Measurements from ENCODE around the gene PSRC1. TPM values are rescaled to one million over a fixed set of nuclear protein-coding genes. Genes with fewer than 3 reads are reported as not detected.

The PSRC1 gene
- total RNA-seq, 1 donor from 2014 or later, result 78.1 TPM

DNA sequence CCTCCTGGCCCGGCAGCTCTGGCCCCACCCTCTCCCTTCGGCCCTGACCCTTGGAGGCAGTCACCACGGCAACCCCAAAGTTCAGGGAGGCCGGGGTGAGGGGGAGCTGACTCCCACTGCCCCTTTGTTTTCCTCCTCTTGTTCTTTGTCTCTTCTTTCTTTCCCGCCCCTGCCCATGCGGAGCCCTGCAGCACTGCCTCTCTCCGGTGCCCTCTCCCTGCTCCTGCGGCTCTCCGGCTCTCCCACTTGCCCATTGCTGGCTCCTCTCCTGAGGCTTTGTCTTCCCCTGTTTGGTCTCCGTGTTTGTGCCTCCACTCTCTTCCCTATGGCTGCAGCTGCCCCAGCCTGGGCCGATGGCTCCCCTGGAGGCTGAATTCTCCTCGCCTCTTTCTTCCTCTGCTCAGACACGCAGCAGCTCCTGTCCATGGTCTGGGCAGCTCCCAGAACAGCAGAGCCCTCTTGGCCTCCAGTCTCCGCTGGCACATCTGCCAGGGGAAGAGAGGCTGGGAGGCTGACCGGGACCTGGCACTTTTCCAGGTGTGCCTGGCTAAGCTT lies 27.8 kb downstream of the PSRC1 start:
- H3K27me3 Mint-ChIP-seq (ENCODE audit: insufficient read depth, low read depth), result peaks cover 8% of the 10 kb centered on the region
- H3K79me2 ChIP-seq (ENCODE audit: low read depth), result peaks cover 80% of the 10 kb centered on the region
- peaks cover 23% of the 10 kb centered on the region for H3K9me3 Mint-ChIP-seq
- H4K20me1 ChIP-seq (ENCODE audit: low read depth), result peaks cover 4% of the 10 kb centered on the region
- no peaks in the 10 kb centered on the region for H3K9me3 ChIP-seq (ENCODE audit: low read depth)
- peak overlapping the region; percentile 89 for H3K27ac Mint-ChIP-seq
- H3K4me1 Mint-ChIP-seq, result peaks cover 76% of the 10 kb centered on the region
- peaks cover 49% of the 10 kb centered on the region for H3F3A ChIP-seq (ENCODE audit: low read depth)
- H3K27me3 ChIP-seq, result peaks cover 1% of the 10 kb centered on the region
- no peak for TF ChIP-seq EZH2phosphoT487 (IDR thresholded peaks at IDR 0.05)
- TF ChIP-seq, protein P1, sequence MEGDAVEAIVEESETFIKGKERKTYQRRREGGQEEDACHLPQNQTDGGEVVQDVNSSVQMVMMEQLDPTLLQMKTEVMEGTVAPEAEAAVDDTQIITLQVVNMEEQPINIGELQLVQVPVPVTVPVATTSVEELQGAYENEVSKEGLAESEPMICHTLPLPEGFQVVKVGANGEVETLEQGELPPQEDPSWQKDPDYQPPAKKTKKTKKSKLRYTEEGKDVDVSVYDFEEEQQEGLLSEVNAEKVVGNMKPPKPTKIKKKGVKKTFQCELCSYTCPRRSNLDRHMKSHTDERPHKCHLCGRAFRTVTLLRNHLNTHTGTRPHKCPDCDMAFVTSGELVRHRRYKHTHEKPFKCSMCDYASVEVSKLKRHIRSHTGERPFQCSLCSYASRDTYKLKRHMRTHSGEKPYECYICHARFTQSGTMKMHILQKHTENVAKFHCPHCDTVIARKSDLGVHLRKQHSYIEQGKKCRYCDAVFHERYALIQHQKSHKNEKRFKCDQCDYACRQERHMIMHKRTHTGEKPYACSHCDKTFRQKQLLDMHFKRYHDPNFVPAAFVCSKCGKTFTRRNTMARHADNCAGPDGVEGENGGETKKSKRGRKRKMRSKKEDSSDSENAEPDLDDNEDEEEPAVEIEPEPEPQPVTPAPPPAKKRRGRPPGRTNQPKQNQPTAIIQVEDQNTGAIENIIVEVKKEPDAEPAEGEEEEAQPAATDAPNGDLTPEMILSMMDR (IDR thresholded peaks at IDR 0.05), result peak; percentile 36
- peaks cover 42% of the 10 kb centered on the region for H3K36me3 Mint-ChIP-seq
- peaks cover 58% of the 10 kb centered on the region for H3K4me1 ChIP-seq
- H2AFZ ChIP-seq (replicated peaks), result no peak overlapping the region
- H3K4me2 ChIP-seq, result peak overlapping the region; percentile 72
- H3K4me3 Mint-ChIP-seq, result peak overlapping the region; percentile 67
- no peak overlapping the region for H3K9ac ChIP-seq
- peak; percentile 84 for DNase-seq (ENCODE audit: low spot score)
- no peaks in the 10 kb centered on the region for H3K36me3 ChIP-seq
- H3K27ac ChIP-seq, result peak overlapping the region; percentile 71
- H3K4me3 ChIP-seq, result peak overlapping the region; percentile 31

DNA sequence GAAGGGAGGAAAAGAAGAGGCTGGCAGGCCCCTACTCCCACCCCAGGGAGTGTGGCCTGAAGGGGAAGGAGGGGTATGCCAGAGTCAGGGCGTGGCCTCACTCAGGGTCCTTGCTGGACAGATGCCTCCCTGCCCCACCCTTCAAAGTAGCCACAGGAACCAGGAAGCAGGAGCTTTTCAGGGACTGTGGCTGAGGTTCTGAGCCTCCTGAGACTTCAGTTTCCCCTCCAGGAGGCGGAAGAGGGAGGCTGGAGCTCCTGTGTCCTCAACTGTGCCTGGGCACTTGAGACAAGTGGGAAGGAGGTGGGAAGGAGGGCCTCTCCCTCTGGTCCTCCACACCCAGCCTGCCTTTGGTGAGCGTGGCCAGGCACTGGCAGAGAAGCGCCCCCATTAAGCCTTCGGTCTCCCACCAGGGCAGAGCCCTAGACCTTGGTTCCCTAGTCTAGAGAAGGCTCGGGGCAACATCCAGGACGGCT lies 28.3 kb downstream of the PSRC1 start:
- H3K36me3 ChIP-seq, result no peaks in the 10 kb centered on the region
- H3F3A ChIP-seq (ENCODE audit: low read depth), result peaks cover 47% of the 10 kb centered on the region
- H3K9me3 Mint-ChIP-seq, result peaks cover 23% of the 10 kb centered on the region
- H3K27me3 Mint-ChIP-seq (ENCODE audit: insufficient read depth, low read depth), result peaks cover 7% of the 10 kb centered on the region
- H3K4me2 ChIP-seq, result peak overlapping the region; percentile 72
- no peak overlapping the region for H2AFZ ChIP-seq (replicated peaks)
- no peak for DNase-seq (ENCODE audit: low spot score)
- no peaks in the 10 kb centered on the region for H3K9me3 ChIP-seq (ENCODE audit: low read depth)
- peak overlapping the region; percentile 31 for H3K4me3 ChIP-seq
- H3K4me1 Mint-ChIP-seq, result peaks cover 70% of the 10 kb centered on the region
- peaks cover 42% of the 10 kb centered on the region for H3K36me3 Mint-ChIP-seq
- peaks cover 4% of the 10 kb centered on the region for H4K20me1 ChIP-seq (ENCODE audit: low read depth)
- peaks cover 3% of the 10 kb centered on the region for H3K27me3 ChIP-seq
- H3K27ac Mint-ChIP-seq, result peak overlapping the region; percentile 89
- no peak for TF ChIP-seq EZH2 (IDR thresholded peaks at IDR 0.05)
- TF ChIP-seq, protein P1 (IDR thresholded peaks at IDR 0.05), result no peak
- TF ChIP-seq EZH2phosphoT487 (IDR thresholded peaks at IDR 0.05), result no peak
- no peak overlapping the region for H3K9ac ChIP-seq
- peak overlapping the region; percentile 71 for H3K27ac ChIP-seq
- H3K79me2 ChIP-seq (ENCODE audit: low read depth), result peaks cover 85% of the 10 kb centered on the region
- peak overlapping the region; percentile 67 for H3K4me3 Mint-ChIP-seq
- peaks cover 57% of the 10 kb centered on the region for H3K4me1 ChIP-seq

DNA sequence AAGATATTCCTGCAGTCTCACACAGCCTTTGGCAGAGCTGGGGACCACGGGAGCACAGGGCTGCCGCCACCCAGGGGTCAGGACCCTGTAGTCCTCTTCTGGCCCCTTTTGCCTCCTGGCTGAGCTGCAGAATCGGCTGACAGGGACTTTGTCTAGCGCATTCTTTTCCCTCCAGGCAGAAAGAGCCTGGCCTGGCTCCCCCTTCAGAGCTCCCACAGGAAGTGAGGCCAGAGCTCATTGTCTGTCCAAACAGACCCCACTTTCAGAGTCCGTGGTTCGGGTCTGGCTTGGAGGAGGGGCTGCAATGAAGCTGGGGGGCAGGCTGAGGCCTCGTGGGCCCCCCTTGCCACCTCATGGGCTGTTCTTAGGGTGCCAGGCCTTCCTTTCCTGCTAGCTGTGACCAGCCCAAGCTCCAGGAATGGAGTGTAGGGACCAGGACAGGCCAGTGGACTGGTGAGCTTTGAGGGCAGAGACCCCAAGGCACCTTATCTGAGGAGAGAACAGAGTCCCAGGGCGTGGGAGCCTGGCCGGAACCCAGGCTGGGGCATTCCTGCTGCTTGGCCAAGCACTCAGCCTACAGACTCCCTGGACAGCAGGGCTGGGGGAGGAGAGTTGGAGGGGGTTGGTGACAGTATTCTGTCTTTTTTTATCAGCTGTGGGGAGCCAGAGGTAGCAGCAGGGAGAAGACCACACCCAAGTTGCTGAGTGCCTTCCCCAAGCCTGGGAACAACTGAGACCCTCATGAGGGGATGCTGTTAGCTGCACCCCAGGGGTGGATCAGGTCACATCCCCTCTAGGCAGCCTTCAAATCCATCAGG lies 28.9 kb downstream of the PSRC1 start:
- H3K4me1 ChIP-seq, result peaks cover 53% of the 10 kb centered on the region
- H3K9me3 Mint-ChIP-seq, result peaks cover 23% of the 10 kb centered on the region
- H3F3A ChIP-seq (ENCODE audit: low read depth), result peaks cover 42% of the 10 kb centered on the region
- H3K9me3 ChIP-seq (ENCODE audit: low read depth), result no peaks in the 10 kb centered on the region
- H3K27me3 ChIP-seq, result peaks cover 3% of the 10 kb centered on the region
- H3K4me2 ChIP-seq, result peak overlapping the region; percentile 72
- H2AFZ ChIP-seq (replicated peaks), result peak overlapping the region; percentile 37
- peak overlapping the region; percentile 89 for H3K27ac Mint-ChIP-seq
- peak overlapping the region; percentile 31 for H3K4me3 ChIP-seq
- peak overlapping the region; percentile 67 for H3K4me3 Mint-ChIP-seq
- peaks cover 67% of the 10 kb centered on the region for H3K4me1 Mint-ChIP-seq
- H3K36me3 Mint-ChIP-seq, result peaks cover 39% of the 10 kb centered on the region
- TF ChIP-seq, protein P1 (IDR thresholded peaks at IDR 0.05), result no peak
- TF ChIP-seq EZH2phosphoT487 (IDR thresholded peaks at IDR 0.05) (no peak), EZH2 (IDR thresholded peaks at IDR 0.05) (no peak)
- H3K79me2 ChIP-seq (ENCODE audit: low read depth), result peaks cover 86% of the 10 kb centered on the region
- H4K20me1 ChIP-seq (ENCODE audit: low read depth), result peaks cover 4% of the 10 kb centered on the region
- H3K9ac ChIP-seq, result no peak overlapping the region
- peak; percentile 77 for DNase-seq (ENCODE audit: low spot score)
- H3K27ac ChIP-seq, result peak overlapping the region; percentile 87
- peaks cover 7% of the 10 kb centered on the region for H3K27me3 Mint-ChIP-seq (ENCODE audit: insufficient read depth, low read depth)
- H3K36me3 ChIP-seq, result no peaks in the 10 kb centered on the region

Data from neural progenitor cell (in vitro differentiated cells).